GM23338 (cell line): ENCODE data around the gene BMX.

ENCODE experiments used
- CTCF ChIP-seq, 2 experiments: fragments of 200-600 bp in 1 of 2; sonication (generic) in 1 of 2; conservative IDR thresholded peaks; 2 replicates each; pipeline versions ENCODE4 v1.5.1 to v1.6.1; 2016 to 2017; ENCODE audit warnings: antibody characterized with exemption in 2 of 2, low read depth in 2 of 2, mild to moderate bottlenecking in 2 of 2, moderate library complexity in 1 of 2
- ETS1 ChIP-seq: IDR thresholded peaks from 2 replicates; pipeline ENCODE4 v1.6.1; 2016; ENCODE audit warnings: antibody characterized with exemption
- POLR2AphosphoS5 ChIP-seq: IDR thresholded peaks from 2 replicates; pipeline ENCODE4 v1.6.1; 2016; ENCODE audit warnings: antibody characterized with exemption, low read depth
- REST ChIP-seq: IDR thresholded peaks from one replicate; pipeline ENCODE4 v1.6.1; 2018; ENCODE audit warnings: antibody characterized with exemption; ENCODE audit not compliant: unreplicated experiment
- ZNF331 ChIP-seq: fragments of 250-450 bp; sonication (Bioruptor Pico); IDR thresholded peaks from 2 replicates; pipeline ENCODE4 v1.5.0; 2020; ENCODE audit warnings: low read depth, mild to moderate bottlenecking, moderate library complexity

- TF ChIP-seq CTCF (conservative IDR thresholded peaks at IDR 0.05; ENCODE audit: low read depth in 2 of 2) (no peak), POLR2AphosphoS5 (no peak), REST (no peak), ETS1 (no peak), ZNF331 (no peak)
Observed at GRCh38 chrX:15524417-15524816, 23.8 kb downstream of the BMX start.
